K562 (cell line): Measurements from ENCODE around the gene PNPLA7. TPM values are rescaled to one million over a fixed set of nuclear protein-coding genes. Genes with fewer than 3 reads are reported as not detected.

Experiments
- ATAC-seq: fragments of 200-7000 bp; cut with Tn5 transposase; 3 replicates; pipeline ENCODE4 v1.9.1; 2020; ENCODE audit warnings: moderate library complexity
- BruUV-seq: library from RNA; stranded (reverse); fragments of 400-500 nt; replicated peaks from 2 replicates; lab custom pipeline; 2021; lab: Mats Ljungman, UMichigan
- CTCF ChIA-PET: fragments of 300-600 bp; formaldehyde crosslinking; extraction: SDS; loops from one replicate; lab custom pipeline; 2021; ENCODE audit warnings: low intra/inter-chr PET ratio; lab: Yijun Ruan, JAX
- POLR2A ChIA-PET: fragments of 300-600, 350-650 bp; sonication (Branson Sonifier 250); formaldehyde crosslinking; extraction: SDS; loops from one replicate; lab custom pipeline; 2021; ENCODE audit warnings: antibody characterized with exemption, inconsistent platforms; lab: Yijun Ruan, JAX
- DNase-seq, 4 experiments: peaks; one replicate each; pipeline versions ENCODE4 v3.0.0 to v3.0.0-alpha.2; 2011 to 2018; ENCODE audit warnings: low spot score in 3 of 4, mixed read lengths in 3 of 4; ENCODE audit errors: extremely low read depth in 1 of 4
- FAIRE-seq: peaks from 2 replicates; lab custom pipeline; 2011; peaks lifted over from hg19 to GRCh38; lab: Jason Lieb, UNC
- H2AFZ ChIP-seq: 2 replicates; pipeline ENCODE4 v1.6.0; 2011; ENCODE audit warnings: low read depth, low read length, control low read depth, inconsistent platforms
- H3K27ac ChIP-seq: fragments of 200-600 bp; 3 replicates; pipeline ENCODE4 v1.8.0; 2011; ENCODE audit warnings: low read depth, mild to moderate bottlenecking, control low read depth, inconsistent platforms, low read length, moderate library complexity, mixed read lengths; ENCODE audit errors: extremely low read depth
- H3K27me3 ChIP-seq, 2 experiments: fragments of 300-600 bp in 1 of 2; 2 replicates in 1 of 2; 3 replicates in 1 of 2; pipeline versions ENCODE4 v1.6.0 to v1.8.0; 2011; ENCODE audit warnings: inconsistent platforms in 2 of 2, low read length in 2 of 2, mild to moderate bottlenecking in 1 of 2, mixed read lengths in 1 of 2, moderate library complexity in 1 of 2; ENCODE audit not compliant: control insufficient read depth in 2 of 2, insufficient read depth in 2 of 2
- H3K36me3 ChIP-seq: fragments of 300-600 bp; 3 replicates; pipeline ENCODE4 v1.8.0; 2011; ENCODE audit warnings: mild to moderate bottlenecking, low read length, inconsistent platforms; ENCODE audit not compliant: control insufficient read depth, insufficient read depth
- H3K4me1 ChIP-seq, 2 experiments: fragments of 200-600 bp in 1 of 2; replicated peaks in 1 of 2; 2 replicates in 1 of 2; 3 replicates in 1 of 2; pipeline versions ENCODE4 v1.5.1 to v1.8.0; 2011; ENCODE audit warnings: inconsistent platforms in 2 of 2, low read length in 2 of 2, mild to moderate bottlenecking in 1 of 2, mixed read lengths in 1 of 2, moderate library complexity in 1 of 2; ENCODE audit not compliant: control insufficient read depth in 2 of 2, insufficient read depth in 2 of 2
- H3K4me2 ChIP-seq: 2 replicates; pipeline ENCODE4 v1.6.1; 2011; ENCODE audit warnings: low read length, control low read depth, inconsistent platforms, mixed read lengths; ENCODE audit not compliant: insufficient read depth
- H3K4me3 ChIP-seq: fragments of 200-600 bp; sonication (generic), shearing (Covaris generic); 2 replicates; pipeline ENCODE4 v1.5.1; 2016; ENCODE audit warnings: control low read depth, inconsistent platforms
- H3K79me2 ChIP-seq: fragments of 200-600 bp; 3 replicates; pipeline ENCODE4 v1.8.0; 2011; ENCODE audit warnings: low read length, inconsistent platforms; ENCODE audit not compliant: control insufficient read depth, insufficient read depth
- H3K9ac ChIP-seq, 2 experiments: 2 replicates each; pipeline versions ENCODE4 v1.6.0 to v1.6.1; 2011; ENCODE audit warnings: low read depth in 2 of 2, low read length in 2 of 2, control low read depth in 1 of 2, inconsistent platforms in 1 of 2, mild to moderate bottlenecking in 1 of 2, mixed read lengths in 1 of 2; ENCODE audit not compliant: insufficient read depth in 1 of 2
- H3K9me1 ChIP-seq: one replicate; pipeline ENCODE4 v1.6.0; 2011; ENCODE audit warnings: inconsistent platforms, mild to moderate bottlenecking, low read length, moderate library complexity; ENCODE audit not compliant: control insufficient read depth, insufficient read depth
- H3K9me3 ChIP-seq: replicated peaks from 2 replicates; pipeline ENCODE4 v1.5.1; 2011; ENCODE audit warnings: low read depth, low read length, inconsistent platforms; ENCODE audit not compliant: control insufficient read depth, insufficient read depth
- H4K20me1 ChIP-seq: replicated peaks from 2 replicates; pipeline ENCODE4 v1.6.1; 2011; ENCODE audit warnings: low read length, inconsistent platforms, mixed read lengths; ENCODE audit not compliant: control insufficient read depth, insufficient read depth
- CREB3L1 ChIP-seq: fragments of 450-650 bp; IDR thresholded peaks from 2 replicates; pipeline ENCODE4 v1.6.1; 2014; ENCODE audit warnings: low read depth, mild to moderate bottlenecking, moderate library complexity, borderline replicate concordance
- PHF20 ChIP-seq: fragments of 450-650 bp; IDR thresholded peaks from 2 replicates; pipeline ENCODE4 v1.6.1; 2018; ENCODE audit not compliant: partially characterized antibody
- RAD21 ChIP-seq, 2 experiments: fragments of 250-450 bp in 1 of 2; fragments of 450-650 bp in 1 of 2; sonication (Bioruptor Pico) in 1 of 2; formaldehyde crosslinking in 1 of 2; IDR thresholded peaks in 1 of 2; conservative IDR thresholded peaks in 1 of 2; 2 replicates each; pipeline versions ENCODE4 v1.4.0 to v1.8.0; 2020 to 2022; ENCODE audit warnings: mild to moderate bottlenecking in 2 of 2, moderate library complexity in 1 of 2
- RBM17 ChIP-seq: fragments of 200-400 bp; formaldehyde crosslinking; IDR thresholded peaks from 2 replicates; pipeline ENCODE4 v1.6.1; 2017; ENCODE audit warnings: low read depth, mild to moderate bottlenecking, low read length, borderline replicate concordance
- VEZF1 ChIP-seq: fragments of 200-800 bp; sonication (Bioruptor generic); IDR thresholded peaks from 2 replicates; pipeline ENCODE4 v1.6.1; 2017; ENCODE audit warnings: missing genetic modification characterization, missing compliant biosample characterization
- WGBS: fragments of 100-300 bp; shearing (Covaris generic); methylation state at CpG from one replicate; pipeline ENCODE4 v1.1.6; 2016; ENCODE audit warnings: low coverage, mixed read lengths; ENCODE audit not compliant: insufficient coverage; ENCODE audit errors: missing lambda C conversion rate; 5-methylcytosine and 5-hydroxymethylcytosine counted together
- in situ Hi-C: fragments of 300-500 bp; cut with MboI; formaldehyde crosslinking; loops from 4 replicates; pipeline ENCODE4 v1.15.0; 2018; ENCODE audit warnings: inconsistent platforms, mixed read lengths
- intact Hi-C: fragments of 100-400 bp; cut with micrococcal nuclease; formaldehyde crosslinking; loops from 2 replicates; pipeline ENCODE4 v1.14.2; 2022
- polyA plus RNA-seq, 8 experiments: library from polyadenylated mRNA; depleted of rRNA in 4 of 8; stranded (reverse) in 5 of 8; unstranded in 3 of 8; fragments of >200 nt; fragmentation: Nextera tagmentation in 2 of 8; fragmentation: Illumina TruSeq in 1 of 8; extraction: Ambion mirVana in 2 of 8; extraction: Trizol in 1 of 8; gene quantifications; 2 replicates each; pipeline versions ENCODE4 v1.2.1 to v1.2.3, GENCODE V29; 2011 to 2014; ENCODE audit warnings: inconsistent platforms in 1 of 8, missing spikeins in 1 of 8
- total RNA-seq, 7 experiments: library from RNA; depleted of rRNA in 6 of 7; stranded (reverse); fragments of >200 nt in 6 of 7; fragmentation: Illumina TruSeq in 2 of 7; extraction: Trizol in 2 of 7; gene quantifications; 2 replicates each; pipeline versions ENCODE4 v1.2.1 to v1.2.3, GENCODE V29; 2011 to 2021; ENCODE audit warnings: low replicate concordance in 1 of 7

Gene PNPLA7
- total and polyA plus RNA-seq, 9 of the 15 experiments (the other 6 are each of a cell fraction or from before 2014, with no cell fraction given): 0.01 to 0.85 (median 0.19) TPM; not detected in 1

GRCh38 chr9:137444106-137444790 is 106.0 kb downstream of the PNPLA7 start (continued):
- TF ChIP-seq CREB3L1 (no peak), RBM17 (no peak), RAD21 (CRISPR knock-in tag; conservative IDR thresholded peaks at IDR 0.05 in 1 of 2, IDR thresholded peaks at IDR 0.05 in 1 of 2) (peak in 1 of 2 experiments; percentile 21; a peak in 1 of 4 replicates)

GRCh38 chr9:137441935-137442321 is 108.3 kb downstream of the PNPLA7 start:
- in situ Hi-C loops: no loop called here
- Histone ChIP-seq H4K20me1 (no peaks in the 10 kb centered on the region), H3K27ac (no peak overlapping the region), H3K4me2 (peak overlapping the region; percentile 33; the same call in 1 of the 2 replicates), H3K79me2 (no peaks in the 10 kb centered on the region), H3K27me3 (no peaks in the 10 kb centered on the region), H3K9me3 (no peaks in the 10 kb centered on the region), H3K4me3 (no peak overlapping the region), H3K9ac (no peak overlapping the region), H3K9me1 (no peaks in the 10 kb centered on the region), H3K36me3 (no peaks in the 10 kb centered on the region), H2AFZ (no peak overlapping the region), H3K4me1 (peaks cover 8 to 46% of the 10 kb centered on the region in 2 experiments; a peak in 4 of 5 replicates)
- ATAC-seq: no peak
- 23% methylated on average over 6 of the region's 7 CpGs for WGBS
- TF ChIP-seq VEZF1 (CRISPR knock-in tag): peak; percentile 1; the same call in 1 of the 2 replicates
- no peak for TF ChIP-seq PHF20
- FAIRE-seq: no peak
- CTCF ChIA-PET: no interaction called here
- POLR2A ChIA-PET: interaction anchor here (0.6 kb wide), 1 partner anchor 165 kb away, joined by 3 read pairs; no protein-coding TSS in a partner anchor
- DNase-seq: no peak
- intact Hi-C loops: loop anchor here (10.0 kb wide), 1 partner anchor 93 kb away; no protein-coding TSS in a partner anchor
- BruUV-seq: no TSS peak
